IPS-18c (cell line): ENCODE data around the gene KDM2B.
A peak's percentile ranks its signal among the peaks of the same experiment; 100 is the strongest.
"Not testable (repeated sequence)": the region's sequence is repeated elsewhere in the genome, so short reads cannot be mapped to it uniquely, and the experiment has no call there.

Experiments
- H3K4me3 ChIP-seq: 2 replicates; pipeline ENCODE4 v1.7.0; 2013; ENCODE audit warnings: low read depth, mild to moderate bottlenecking, low read length, moderate library complexity; ENCODE audit not compliant: insufficient read depth
- H3K9me3 ChIP-seq: one replicate; pipeline ENCODE4 v1.6.1; 2013; ENCODE audit warnings: mild to moderate bottlenecking, low read length, moderate library complexity; ENCODE audit not compliant: control insufficient read depth, insufficient read depth

The KDM2B gene

DNA sequence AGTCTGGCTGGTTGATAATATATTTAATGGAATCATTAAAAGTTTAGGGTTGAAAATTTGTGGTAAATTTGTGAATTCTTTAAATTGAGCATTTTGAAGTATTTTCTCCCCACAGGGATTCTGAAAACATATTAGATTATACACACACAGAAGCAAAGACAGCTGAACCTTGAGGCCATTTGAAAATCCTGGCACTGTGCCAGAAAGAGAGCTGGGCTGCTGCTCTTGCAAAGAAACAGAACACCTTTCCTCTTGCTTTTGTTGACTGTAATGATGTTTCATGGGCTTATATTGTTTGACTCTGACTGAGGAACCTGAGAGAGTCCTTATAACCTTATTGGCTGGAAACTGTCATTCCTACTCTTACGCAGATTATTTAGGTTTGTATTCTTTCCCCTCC lies 176.1 kb downstream of the KDM2B start:
- no peaks in the 10 kb centered on the region for H3K9me3 ChIP-seq
- H3K4me3 ChIP-seq: no peak overlapping the region

DNA sequence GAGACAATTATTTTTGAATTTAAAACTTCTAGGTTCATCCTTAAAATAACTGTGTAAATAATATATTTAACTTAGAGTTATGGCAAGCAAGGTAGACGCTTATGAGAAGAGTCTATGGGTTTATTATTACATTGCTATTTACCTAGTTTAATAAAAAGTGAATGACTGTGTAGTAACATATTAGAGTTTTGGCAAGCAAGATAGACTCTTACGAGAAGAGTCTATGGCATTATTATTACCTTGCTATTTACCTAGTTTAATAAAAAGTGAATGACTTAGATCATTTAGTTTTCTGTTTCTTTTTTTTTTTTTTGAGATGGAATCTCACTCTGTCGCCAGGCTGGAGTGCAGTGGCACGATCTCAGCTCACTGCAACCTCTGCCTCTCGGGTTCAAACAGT lies 177.1 kb downstream of the KDM2B start:
- no peaks in the 10 kb centered on the region for H3K9me3 ChIP-seq
- no peak overlapping the region for H3K4me3 ChIP-seq

DNA sequence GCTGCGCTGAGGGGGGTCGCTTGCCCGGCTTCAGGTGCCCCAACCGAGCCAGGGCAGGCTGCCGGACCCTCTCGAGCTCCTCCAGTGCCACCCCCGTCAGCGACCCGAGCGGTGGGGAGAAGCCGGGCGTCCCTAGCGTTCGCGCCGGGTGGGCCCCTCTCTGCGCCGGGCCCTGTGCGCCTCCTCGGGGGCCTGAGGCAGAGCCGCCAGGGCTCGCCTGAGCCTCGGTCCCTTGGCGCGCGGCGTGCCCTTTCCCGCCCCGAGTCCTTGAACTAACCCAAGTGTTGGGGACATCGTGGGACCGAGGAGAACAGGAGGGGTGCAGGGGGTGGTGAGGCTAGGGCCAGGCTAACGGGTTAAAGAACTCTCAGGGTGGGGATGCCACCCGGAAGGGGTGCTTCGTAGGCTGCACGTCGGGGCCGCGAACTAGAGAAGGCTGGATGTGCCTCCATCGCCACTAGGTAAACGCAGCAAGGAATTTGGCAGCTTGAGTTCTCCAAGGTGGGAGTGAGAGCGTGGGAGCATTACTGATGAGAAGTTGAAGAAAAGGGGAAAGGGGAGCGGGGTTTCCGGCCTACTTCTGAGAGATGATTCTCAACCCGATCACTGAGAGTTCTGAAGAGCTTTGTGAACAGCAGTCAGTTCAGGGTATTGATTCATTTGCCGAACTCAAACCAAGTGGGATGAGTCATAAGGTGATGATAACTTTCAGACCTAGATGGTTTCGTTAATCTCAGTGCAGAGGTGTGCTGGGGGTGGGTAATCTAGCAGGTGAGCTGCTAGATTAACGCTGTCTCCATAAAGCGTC lies 180.3 kb downstream of the KDM2B start:
- no peaks in the 10 kb centered on the region for H3K9me3 ChIP-seq
- H3K4me3 ChIP-seq: peak overlapping the region; percentile 97

DNA sequence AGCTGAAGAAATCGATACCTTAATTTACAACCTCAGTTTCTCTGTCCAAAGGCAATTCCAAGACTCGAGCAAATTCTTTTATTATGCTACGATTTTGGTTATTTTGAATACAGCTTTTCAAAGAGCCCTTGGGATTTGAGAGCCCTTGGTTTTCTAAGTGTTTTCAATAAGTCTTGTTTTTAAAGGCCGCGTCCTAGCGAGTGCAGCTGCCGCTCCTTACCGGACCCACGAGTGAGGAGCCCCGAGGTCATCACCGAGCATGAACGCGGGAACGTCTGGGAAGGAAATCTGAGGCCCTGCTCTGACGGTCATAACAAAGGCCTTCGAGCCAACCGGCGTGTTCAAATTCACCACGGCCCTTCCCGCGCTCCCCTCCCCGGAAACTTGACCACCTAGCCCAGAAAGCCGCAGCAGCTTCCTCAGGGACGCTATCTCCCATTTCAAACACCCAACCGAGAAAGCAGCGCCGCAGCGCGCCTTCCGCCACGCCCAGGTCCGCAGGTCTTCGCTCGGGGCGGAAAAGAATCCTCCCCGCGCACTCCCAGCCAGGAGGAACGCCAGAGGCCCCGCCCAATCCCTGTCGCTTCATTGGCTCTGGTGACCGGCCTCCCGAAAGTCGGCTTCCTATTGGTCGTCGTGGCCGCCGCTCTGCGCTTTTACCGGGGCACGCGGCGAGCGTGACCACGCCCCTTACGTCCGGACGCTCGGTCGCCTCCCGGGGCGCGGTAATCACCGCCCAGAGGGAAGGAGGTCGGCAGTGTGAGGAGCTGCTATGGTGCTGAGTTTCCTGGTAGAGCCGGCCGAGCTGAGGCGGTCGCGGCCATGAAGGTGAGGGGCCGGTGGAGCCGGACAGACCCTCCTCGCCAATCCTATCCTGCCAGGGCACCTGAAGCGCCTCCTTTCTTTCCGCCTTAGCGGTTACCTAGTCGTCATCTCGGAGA lies 181.2 kb downstream of the KDM2B start, which contains the start of gene RNF34:
RNF34 (plus strand) TSS at position 728 of the 941 bp plus-strand sequence; CDS start at position 823, 95 bp downstream.
- H3K4me3 ChIP-seq: peak within 1 kb of the TSS; percentile 97
- no peaks in the 10 kb centered on the region for H3K9me3 ChIP-seq

DNA sequence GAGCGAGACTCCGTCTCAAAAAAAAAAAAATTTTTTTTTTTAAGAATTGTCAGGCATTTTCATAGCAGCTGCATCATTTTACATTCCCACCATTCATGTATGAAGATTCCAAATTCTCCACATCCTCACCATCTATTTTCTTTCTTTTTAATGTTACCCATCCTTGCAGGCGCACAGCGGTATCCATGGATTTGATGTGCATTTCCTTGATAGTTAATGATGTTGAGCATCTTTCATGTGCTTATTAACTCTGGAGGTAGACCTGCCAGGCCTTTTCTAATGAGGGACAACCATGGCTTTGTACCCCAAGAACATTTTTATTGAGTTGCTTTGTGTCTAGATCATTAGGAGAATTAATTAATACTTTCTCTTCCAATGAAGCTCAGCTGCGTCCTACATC lies 182.5 kb downstream of the KDM2B start:
- no peak overlapping the region; the same call in 1 of the 2 replicates for H3K4me3 ChIP-seq

DNA sequence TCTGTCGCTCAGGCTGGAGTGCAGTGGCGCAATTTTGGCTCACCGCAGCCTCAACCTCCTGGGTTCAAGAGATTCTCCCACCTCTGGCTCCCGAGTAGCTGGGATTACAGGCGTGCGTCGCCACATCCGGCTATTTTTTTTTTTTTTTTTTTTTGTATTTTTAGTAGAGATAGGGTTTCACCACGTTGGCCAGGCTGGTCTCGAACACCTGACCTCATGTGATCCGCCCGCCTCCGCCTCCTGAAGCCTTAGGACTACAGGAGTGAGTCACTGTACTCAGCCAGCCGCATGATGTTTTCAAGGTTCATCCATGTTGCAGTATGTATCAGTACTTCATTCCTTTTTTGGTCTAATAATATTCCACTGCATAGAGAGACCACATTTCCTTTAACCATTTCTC lies 183.3 kb downstream of the KDM2B start:
- H3K4me3 ChIP-seq: no peak overlapping the region
- H3K9me3 ChIP-seq: no peaks in the 10 kb centered on the region

More for the DNA sequence above, 182.5 kb downstream of the KDM2B start:
- H3K9me3 ChIP-seq: no peaks in the 10 kb centered on the region

DNA sequence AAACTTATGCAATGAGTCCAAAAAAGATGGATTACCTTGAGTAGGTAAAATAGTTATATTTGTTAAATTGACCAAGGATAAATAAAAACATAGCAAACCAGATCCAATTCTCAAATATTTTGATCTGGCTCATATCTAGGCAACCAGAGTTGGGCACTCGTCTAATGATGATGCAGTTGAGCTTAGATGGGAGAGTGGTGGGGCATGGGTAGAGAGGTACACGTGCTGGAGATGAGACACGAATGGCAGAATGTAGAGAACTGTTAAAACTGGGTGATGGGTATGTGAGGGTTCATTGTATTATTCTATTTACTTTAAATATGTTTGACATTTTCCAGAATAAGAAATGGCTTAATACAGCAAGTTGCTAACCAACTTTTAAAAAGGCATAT lies 188.5 kb downstream of the KDM2B start:
- H3K4me3 ChIP-seq: no peak overlapping the region

DNA sequence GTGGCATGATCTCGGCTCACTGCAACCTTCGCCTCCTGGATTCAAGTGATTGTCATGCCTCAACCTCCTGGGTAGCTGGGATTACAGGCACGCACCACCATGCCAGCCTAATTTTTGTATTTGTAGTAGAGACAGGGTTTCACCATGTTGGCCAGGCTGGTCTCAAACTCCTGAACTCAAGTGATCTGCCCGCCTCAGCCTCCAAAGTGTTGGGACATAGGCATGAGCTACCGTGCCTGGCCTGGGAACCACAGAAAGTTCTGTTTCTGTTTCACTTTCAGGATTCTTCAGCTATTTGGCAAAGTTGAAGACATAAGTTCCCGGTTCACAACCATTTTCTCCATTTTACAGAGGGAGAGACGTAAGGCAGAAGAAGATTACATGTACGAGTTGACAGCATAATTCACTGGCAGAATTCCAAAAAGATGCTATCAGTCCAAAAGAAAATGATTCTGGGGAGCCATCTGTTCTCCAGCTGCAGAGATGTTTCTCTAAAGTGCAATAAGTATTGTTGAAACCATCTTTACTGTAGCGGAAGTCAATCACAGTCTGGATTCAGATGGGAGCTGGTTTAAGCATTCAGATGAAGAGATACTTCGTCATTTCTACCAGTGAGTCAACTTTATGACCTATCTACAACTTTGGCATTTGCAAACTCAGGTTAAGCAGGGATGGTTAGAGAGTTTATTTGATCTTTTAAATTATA lies 189.1 kb downstream of the KDM2B start:
- H3K4me3 ChIP-seq: no peak overlapping the region
- H3K9me3 ChIP-seq: no peaks in the 10 kb centered on the region

More for the DNA sequence above, 188.5 kb downstream of the KDM2B start:
- no peaks in the 10 kb centered on the region for H3K9me3 ChIP-seq

DNA sequence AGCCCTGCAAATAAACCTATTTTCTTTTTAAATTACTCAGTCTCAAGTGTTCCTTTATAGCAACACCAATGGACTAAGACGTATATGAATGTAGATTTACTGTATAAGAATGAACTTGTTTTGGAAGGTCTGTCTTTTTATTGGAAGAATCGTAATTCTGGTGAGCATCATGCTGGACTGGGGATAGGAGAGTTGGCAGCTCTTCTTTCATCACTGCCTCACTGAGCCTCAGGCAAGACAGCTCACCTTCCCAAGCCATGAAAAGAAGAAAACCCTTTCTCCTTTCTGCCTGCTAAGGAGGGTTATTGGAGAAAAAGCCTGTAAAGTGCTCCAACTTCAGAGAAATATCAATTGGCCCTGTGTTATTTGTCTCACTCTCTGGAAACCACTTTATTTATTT lies 190.0 kb downstream of the KDM2B start:
- no peaks in the 10 kb centered on the region for H3K9me3 ChIP-seq
- no peak overlapping the region for H3K4me3 ChIP-seq

DNA sequence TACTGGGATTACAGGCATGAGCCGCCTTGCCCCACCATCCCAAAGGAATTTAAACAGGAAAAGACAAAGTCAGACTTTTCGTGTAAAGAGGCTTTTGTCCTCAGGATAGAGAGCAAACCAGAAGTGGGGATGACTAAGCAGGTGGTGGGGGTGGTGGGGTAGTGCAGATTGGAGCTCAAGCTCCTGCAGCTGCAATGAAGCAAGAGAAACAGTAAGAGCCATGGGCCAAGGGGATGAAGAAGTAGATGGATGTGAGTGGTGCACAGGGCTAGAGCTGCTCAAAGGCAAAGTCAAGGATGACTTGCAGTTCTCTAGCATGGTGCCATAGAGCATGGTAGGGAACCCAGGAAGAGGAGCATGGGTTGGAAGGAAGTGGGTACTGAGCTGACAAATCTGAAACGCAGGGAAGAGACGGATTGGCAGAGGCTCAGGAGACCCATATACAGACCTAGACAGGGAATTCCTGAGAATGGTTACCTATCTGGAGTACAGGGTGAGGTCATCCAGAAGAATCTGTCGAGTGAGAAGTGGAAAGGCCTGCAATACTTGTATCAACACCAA lies 192.3 kb downstream of the KDM2B start:
- peaks cover 2% of the 10 kb centered on the region for H3K9me3 ChIP-seq

DNA sequence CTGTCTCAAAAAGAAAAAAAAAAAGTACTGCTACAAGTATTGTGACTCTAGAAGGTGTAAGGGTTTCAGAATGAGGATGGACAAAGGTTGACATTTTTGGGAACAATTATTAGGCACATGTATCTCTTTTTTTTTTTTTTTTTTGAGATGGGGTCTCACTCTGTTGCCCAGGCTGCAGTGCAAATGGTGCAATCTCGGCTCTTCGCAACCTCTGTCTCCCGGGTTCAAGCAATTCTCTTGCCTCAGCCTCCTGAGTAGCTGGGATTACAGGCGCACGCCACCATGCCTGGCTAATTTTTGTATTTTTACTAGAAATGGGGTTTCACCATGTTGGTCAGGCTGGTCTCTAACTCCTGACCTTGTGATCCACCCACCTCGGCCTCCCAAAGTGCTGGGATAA lies 195.9 kb downstream of the KDM2B start:
- not testable (repeated sequence) for H3K4me3 ChIP-seq, H3K9me3 ChIP-seq

More for the DNA sequence above, 192.3 kb downstream of the KDM2B start:
- no peak overlapping the region for H3K4me3 ChIP-seq

DNA sequence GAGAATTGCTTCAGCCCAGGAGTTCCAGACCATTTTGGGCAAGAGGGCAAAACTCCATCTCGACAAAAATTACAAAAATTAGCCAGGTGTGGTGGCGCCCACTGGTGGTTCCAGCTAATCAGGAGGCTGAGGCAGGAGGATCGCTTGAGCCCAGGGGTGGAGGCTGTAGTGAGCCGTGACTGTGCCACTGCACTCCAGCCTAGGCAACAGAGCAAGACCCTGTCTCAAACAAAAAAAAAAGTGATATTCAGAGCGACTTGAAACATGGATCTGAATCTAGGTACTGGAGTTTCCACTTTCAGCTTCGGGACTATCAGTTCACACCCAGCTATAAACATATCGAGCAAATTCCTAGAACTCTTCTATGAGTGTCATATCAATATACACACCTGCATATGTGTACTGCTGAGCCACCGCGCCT lies 197.2 kb downstream of the KDM2B start:
- H3K4me3 ChIP-seq: no peak overlapping the region

DNA sequence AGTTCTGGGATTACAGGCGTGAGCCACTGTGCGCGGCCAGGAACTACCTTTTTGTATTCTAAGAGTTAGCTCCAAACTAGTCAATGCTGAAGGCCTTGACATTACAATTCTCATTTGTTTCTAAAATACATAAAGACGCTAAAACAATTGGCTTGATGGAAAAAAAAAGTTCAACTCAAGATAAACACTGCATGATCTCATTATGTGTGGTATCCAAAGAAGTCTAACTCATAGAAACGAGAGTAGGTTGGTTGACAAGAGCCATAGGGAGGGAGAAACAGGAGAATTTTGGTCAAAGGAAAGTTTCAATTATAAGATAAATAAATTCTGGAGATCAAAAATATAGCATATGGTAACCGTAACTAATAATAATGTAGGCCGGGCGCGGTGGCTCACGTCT lies 200.9 kb downstream of the KDM2B start:
- H3K9me3 ChIP-seq: peaks cover 5% of the 10 kb centered on the region
- H3K4me3 ChIP-seq: no peak overlapping the region

More for the DNA sequence above, 197.2 kb downstream of the KDM2B start:
- H3K9me3 ChIP-seq: peaks cover 5% of the 10 kb centered on the region
